HG02852 (cell line): ENCODE measurements around the gene GRM3.

ENCODE experiments used
- ATAC-seq: cut with Tn5 transposase; IDR thresholded peaks from one replicate; pipeline ENCODE4 v1.9.1; 2021; ENCODE audit warnings: mild to moderate bottlenecking, moderate library complexity; ENCODE audit not compliant: unreplicated experiment

Gene GRM3

DNA sequence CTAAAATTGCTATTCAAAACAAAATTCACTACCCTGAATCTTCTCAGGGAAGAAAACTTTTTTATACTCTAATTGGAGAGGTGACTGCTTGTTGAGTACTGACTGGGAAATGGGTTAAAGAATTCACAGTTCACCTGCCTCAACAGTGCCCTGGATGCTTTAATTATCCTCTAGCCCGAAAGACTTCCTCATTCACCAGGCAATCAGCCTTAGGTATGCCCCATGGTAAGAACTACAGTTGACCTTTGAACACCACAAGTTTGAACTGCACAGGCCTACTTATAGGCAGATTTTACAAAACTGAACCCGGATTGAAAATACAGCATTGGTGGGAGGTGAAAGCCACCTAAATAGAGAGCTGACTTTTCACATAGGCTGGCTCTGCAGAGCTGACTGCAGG is 240.4 kb downstream of the GRM3 start:
- ATAC-seq = no peak

- ATAC-seq = no peak
These were observed 245.8 kb downstream of the GRM3 start for GRCh38 chr7:86889501-86889900.

DNA sequence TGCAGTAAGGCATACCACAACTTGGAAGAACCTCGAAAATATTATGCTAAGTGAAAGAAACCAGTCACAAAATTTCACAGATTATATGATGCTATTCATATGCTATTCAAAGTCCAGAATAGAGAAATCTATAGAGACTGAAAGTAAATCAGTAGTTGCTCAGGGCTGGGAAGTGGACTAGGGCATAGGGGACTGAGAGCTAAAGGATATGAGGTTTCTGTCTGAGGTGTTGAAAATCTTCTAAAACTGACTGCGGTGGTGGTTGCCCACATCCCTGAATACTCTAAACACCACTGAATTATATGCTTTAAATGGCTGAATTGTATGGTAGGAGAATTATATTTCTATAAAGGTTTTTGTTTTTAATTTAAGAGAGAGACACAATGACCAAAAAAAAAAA is 254.5 kb downstream of the GRM3 start:
- ATAC-seq = no peak

- ATAC-seq = no peak
These were observed 257.2 kb downstream of the GRM3 start for GRCh38 chr7:86900886-86901285.

DNA sequence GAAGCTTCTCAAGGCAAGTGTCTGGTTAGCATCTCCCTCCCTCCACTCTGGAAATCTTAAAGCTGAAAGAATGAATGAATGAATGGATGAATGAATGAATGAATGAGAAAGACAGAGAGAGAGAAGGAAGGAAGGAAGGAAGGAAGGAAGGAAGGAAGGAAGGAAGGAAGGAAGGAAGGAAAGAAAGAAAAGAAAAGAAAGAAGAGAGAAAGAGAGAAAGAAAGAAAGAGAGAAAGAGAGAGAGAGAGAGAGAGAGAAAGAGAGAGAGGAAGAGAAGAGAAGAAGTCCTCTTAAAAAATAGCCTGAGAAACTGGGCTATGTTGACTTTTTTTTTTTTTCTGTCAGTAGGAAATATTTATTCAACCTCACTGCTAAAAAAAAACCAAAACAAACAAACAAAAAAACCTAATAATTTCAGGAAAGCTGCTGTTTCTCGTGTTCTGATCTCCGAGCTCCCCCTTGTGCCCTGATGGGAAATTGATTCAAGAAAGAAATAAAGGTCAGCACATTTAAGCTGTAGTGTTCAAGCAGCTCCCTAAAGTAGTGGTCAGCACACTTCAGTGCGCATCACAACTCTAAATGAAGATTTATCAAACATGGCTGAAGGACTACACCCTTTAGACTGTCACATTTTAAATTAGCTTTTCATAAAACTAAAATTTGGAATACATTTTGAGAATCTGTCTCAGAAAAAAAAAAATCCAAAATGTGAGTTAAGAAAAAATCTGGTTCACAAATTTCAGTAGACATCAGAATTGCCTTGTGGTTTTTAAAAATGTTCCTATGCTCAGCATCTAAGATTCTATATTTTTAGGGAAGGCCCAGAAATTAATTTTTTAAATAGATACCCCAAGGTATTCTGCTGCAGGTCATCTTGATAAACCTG is 261.5 kb downstream of the GRM3 start:
- no peak for ATAC-seq

DNA sequence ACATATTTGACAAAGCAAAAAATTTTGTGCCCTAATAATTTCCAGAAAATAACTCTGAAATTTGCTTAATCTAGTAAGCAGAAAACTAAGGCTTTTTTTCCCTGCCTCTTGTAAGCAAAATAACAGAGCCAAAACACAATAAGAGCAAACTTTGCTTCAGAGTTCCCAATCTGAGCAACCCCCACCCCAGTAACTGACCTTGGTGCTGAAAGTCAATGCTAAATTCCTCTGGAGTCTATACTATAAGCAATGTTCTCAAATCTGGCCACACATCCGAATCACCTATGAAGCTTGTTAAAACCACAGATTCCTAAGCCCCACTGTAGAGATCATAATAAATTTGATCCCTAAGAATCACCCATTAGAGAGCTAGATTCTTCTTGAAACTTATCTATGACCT is 265.2 kb downstream of the GRM3 start:
- no peak for ATAC-seq

- no peak for ATAC-seq
These were observed 267.9 kb downstream of the GRM3 start for GRCh38 chr7:86911659-86912058.

DNA sequence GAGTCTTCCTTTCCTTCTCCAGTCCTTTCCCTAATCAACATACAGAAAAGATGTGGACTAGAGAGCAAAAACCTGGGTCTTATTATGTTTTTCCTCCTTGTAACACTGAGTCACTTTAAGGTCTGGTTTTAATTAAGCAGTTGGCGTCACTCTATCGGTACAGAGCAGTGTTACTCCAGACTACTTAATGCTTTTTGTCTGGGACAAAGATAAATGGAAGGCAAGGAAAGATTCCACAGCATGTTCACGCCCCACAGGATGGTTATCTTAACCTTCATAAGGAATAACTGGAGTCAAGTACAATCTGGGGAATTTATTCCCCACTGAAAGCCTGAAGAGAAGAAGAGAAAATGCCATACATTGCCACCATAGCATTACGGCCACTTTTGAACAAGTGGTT is 270.0 kb downstream of the GRM3 start:
- no peak for ATAC-seq
